GM18511 (cell line): ENCODE measurements around the gene ZNRD2.
A peak's percentile ranks its signal among the peaks of the same experiment; 100 is the strongest.

Experiments
- ATAC-seq: cut with Tn5 transposase; IDR thresholded peaks from one replicate; pipeline ENCODE4 v1.9.1; 2021; ENCODE audit warnings: mild to moderate bottlenecking, moderate library complexity; ENCODE audit not compliant: unreplicated experiment

Gene ZNRD2

DNA sequence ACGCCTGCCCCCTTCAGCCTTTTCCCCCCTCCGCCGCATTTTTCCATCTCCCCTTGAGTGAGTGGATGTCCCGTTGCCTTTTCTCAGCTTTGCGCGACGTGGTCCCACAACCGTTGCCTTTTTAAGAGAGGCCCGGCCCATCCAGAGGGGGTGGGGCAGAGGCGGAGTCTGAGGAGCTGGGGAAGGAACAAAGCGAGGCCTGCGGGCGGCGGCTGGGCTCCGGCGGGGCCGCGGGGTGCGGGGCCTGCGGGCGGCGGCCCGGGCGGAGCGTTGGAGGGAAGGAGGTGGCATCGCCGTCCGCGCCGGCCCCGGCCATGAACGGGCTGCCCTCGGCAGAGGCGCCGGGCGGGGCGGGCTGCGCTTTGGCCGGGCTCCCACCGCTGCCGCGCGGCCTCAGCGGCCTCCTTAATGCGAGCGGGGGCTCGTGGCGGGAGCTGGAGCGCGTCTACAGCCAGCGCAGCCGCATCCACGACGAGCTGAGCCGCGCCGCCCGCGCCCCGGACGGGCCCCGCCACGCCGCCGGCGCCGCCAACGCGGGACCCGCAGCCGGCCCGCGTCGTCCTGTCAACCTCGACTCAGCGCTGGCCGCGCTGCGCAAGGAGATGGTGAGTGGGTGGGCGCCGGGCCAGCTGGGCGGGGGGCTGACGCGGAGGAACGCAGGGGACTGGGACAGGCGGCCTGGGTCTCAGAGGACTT is 2.2 kb downstream of the ZNRD2 start, which contains the start of gene FAM89B:
Gene FAM89B, plus strand, starts transcription at position 183 of the 696 bp plus-strand sequence. Its CDS starts 132 bp downstream, at position 315.
- no peak for ATAC-seq

DNA sequence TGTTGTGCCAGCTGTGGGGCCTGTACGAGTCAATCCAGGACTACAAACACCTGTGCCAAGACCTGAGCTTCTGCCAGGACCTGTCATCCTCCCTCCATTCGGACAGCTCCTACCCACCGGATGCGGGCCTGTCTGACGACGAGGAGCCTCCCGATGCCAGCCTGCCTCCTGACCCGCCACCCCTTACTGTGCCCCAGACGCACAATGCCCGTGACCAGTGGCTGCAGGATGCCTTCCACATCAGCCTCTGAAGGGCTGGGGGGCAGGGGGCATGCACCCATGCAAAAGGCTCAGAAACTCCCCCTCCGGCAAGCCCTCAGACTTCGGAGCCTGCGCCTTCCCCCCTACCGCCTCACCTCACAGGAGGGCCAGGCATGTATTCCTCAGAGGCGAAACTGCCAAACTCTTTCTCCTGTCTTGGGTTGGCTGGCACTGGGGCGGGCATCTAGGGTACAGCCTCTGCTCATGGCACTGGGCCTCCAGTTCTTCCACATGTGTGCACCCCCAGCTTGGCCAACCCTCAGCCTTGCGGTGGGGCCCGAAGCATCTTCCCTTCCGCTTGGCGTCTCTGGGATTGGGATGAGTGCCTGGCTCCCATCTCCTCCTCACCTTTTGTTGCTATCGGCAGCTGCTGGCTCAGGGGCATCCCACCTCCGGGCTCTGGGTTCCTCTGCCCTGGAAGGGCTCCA is 3.3 kb downstream of the ZNRD2 start:
- ATAC-seq, result no peak

- peak; percentile 31 for ATAC-seq
Measured at GRCh38 chr11:65574109-65574810, 4.0 kb downstream of the ZNRD2 start.

GRCh38 chr11:65574811-65575567 is 4.7 kb downstream of the ZNRD2 start:
- ATAC-seq, result no peak

GRCh38 chr11:65575568-65576231 is 5.4 kb downstream of the ZNRD2 start, which contains the start of gene EHBP1L1:
EHBP1L1 (plus strand) TSS chr11:65576053; CDS start chr11:65576303, 250 bp downstream.
- no peak for ATAC-seq

GRCh38 chr11:65576232-65576866 is 6.1 kb downstream of the ZNRD2 start:
- no peak for ATAC-seq

DNA sequence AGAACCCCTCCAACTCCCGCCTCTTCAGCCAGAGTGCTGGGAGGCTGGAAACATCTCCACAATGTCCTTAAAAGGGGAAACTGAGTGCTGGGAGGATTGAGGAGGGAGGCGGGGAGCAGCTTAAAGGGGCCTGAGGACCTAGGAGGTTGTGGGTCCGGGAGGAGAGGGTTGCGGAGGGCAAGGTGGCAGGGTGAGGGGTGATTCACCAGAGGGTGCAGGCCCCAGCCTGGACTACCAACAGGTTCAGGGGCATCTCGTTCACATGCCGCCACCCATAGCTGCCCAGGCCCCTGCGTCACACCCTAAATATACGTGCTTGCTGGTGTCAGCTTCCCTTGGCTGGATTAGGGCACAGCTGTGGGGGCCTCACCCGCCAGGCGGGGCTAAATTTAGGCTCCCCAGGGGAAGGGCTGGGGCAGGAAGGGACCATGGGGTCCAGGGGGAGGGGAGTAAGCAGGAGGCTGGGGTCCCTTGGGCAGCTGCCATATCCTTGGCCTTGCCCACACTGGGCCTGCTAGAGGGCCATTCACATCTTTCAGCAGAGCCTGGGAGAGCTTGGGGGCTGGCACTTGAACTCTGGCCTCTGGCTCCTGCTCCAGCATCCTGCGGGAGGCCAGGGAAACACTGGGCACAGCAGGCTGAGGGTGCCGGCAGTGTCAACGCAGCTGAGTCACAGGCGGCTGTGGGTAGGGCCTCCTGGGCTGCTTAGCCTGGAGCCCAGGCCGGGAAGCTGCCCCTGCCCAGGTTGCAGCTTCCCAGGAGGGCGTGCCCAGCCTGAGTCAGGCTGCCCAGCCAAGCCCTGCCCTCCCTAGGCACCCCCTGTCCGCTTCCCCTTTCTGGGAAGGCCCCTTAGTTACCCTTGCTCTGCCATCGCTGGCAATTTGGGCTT is 6.8 kb downstream of the ZNRD2 start:
- no peak for ATAC-seq

- no peak for ATAC-seq
Measured at GRCh38 chr11:65577756-65578109, 7.5 kb downstream of the ZNRD2 start.

DNA sequence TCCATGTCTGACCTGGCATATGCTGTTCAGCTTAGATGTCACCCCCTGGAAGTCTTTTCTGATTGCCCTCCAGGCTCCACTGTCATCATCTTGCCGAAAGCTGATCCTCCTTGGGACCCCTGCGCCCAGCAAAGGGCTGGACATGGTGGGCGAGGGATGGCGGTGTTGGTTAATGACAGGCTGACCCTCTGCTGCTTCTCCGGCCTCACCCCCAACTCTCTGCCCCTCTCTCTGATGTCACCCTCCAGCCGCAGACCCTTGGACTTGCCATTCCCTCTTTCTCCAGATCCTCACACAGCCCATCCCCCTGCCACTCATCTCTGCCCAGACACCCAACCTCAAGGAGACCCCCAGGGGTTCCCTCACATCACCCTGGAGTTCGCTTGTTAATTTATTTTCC is 7.9 kb downstream of the ZNRD2 start:
- no peak for ATAC-seq

- ATAC-seq, result no peak
Measured at GRCh38 chr11:65578667-65579066, 8.4 kb downstream of the ZNRD2 start.

- ATAC-seq, result no peak
Measured at GRCh38 chr11:65579291-65579690, 9.0 kb downstream of the ZNRD2 start.

- ATAC-seq, result no peak
Measured at GRCh38 chr11:65580031-65580692, 9.9 kb downstream of the ZNRD2 start.

DNA sequence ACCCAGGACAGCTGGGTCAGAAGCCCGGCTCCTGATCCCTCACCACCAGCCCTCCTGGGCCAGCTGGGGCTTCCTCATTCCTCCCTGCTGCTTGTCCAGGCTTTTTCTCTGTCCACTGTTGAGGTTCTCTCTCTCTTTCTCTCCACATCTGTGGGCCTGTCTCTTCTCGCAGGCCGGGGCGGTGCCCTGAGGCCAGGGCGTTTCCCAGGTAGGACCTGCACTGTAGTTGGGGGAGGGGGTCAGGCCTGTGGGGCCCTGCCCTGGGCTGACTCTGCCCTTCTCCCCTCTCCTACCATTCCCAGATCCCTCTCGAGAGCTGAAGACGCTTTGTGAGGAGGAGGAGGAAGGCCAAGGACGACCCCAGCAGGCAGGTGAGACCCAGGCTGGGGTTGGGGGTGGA is 10.5 kb downstream of the ZNRD2 start:
- ATAC-seq, result no peak

DNA sequence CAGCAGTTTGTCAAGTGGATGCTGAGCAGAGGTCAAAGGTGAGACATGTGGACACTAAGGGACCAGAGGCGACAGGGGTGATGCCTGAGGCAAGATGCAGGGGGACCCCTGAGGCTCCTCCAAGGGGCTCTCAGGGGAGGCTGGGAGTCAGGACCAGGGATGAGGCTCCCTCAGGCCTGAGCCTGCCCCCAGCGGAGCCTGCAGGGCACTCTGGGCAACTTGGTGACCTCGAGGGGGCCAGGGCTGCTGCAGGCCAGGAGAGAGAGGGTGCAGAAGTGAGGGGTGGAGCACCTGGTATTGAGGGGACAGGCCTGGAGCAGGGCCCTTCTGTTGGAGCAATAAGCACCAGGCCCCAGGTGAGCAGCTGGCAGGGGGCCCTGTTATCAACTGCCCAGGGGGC is 11.7 kb downstream of the ZNRD2 start:
- ATAC-seq, result no peak

DNA sequence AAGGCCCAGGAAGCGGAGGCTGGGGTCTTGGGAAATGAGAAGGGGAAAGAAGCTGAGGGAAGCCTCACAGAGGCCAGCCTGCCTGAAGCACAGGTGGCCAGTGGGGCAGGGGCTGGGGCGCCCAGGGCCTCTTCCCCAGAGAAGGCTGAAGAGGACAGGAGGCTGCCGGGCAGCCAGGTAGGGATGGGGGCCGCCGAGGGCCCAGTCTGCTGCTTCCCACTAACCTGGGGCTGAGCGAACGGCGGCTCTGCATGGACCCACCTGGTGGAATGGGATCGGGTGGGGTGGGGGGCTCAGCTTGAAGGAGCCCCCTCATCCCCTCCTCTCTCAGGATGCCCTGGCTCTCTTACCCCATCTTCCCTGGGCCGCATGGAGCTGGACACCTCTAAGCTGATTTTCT is 13.3 kb downstream of the ZNRD2 start:
- ATAC-seq, result no peak

- ATAC-seq, result no peak
Measured at GRCh38 chr11:65584106-65584505, 13.8 kb downstream of the ZNRD2 start.

GRCh38 chr11:65584723-65585171 is 14.5 kb downstream of the ZNRD2 start:
- ATAC-seq, result no peak

DNA sequence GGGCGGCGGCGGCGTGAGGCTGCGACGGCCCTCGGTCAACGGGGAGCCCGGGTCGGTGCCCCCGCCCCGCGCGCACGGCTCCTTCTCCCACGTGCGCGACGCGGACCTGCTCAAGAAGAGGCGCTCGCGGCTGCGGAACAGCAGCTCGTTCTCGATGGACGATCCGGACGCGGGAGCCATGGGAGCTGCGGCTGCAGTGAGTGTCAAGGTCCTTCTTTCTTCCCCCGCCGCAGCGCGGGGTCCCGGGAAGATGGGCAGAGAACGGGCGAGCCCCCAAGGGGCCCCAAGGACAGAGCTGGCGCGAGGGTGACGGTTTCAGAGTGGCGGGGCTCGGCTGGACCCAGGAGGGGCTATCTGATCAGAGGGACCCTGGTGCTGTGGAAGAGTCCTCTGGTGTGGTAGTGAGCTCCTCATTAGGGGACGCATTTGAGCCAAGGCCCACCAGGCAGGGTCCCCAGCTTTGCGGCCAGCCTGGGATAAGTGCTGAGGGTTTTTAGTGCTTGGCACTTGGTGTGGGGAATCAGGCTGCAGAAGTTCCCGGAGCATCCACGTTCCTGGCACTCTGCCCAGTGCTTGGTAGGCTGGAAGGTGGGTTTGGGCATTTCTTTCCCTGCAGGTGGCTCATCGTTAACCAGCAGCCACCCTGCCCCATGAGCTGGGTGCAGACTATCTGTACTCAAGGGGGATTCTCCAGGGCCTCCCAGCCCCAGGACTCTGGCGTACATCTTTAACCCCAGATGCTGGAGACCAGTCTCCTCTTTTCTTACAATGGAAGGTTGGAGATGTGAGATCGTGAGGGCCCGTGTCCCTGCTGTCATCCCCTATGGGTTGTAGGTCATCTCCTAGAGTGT is 15.3 kb downstream of the ZNRD2 start:
- ATAC-seq, result no peak
